Erythroblast (primary cell): ENCODE results near the gene ATXN10.

Experiments
- GATA1 ChIP-seq: IDR thresholded peaks from 2 replicates; pipeline ENCODE4 v1.6.1; 2011; ENCODE audit warnings: low read depth, mild to moderate bottlenecking, control low read depth, low read length, moderate library complexity
- POLR2A ChIP-seq: IDR thresholded peaks from 2 replicates; pipeline ENCODE4 v1.6.1; 2011; ENCODE audit warnings: mild to moderate bottlenecking, low read length

DNA sequence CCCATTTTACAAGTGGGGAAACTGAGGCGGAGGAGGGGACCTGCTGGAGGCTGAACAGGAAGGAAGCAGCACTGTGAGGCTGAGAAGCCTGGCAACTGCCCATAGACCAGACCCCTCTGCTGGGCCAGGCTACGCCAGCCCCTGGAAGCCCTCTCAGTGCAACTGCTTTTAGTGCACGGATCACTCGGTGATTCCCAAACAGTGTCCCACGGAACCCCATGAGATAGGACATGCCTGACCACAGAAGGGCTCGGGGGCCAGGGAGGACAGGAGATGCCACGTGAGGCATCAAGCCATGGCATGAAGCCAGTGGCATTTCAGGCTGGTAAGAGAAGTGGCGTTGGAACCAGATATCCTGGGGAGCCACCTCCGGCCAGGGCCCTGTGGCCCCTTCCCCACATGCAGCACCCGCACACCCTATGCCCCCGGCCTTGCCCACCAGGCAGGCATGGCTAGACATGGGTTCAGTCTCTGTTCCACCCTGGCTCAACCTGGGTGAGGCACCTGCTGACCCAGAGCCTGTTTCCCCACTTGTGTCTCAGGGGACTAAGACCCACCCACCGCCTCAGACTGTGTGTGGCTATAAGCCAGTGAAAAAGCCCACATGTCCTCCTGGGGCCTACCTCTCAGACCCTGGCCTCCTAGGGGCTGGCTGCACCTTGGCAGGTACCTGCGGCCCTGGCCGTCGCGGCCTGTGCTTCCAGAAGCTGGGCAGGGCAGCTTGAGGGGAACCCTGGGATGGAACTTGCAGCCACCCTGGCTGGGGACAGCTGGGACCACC lies 221.2 kb downstream of the ATXN10 start:
- TF ChIP-seq POLR2A (no peak), GATA1 (no peak)
